ENCODE data around the gene LAMA2. TPM values are rescaled to one million over a fixed set of nuclear protein-coding genes. Genes with fewer than 3 reads are reported as not detected.
"Not testable (repeated sequence)": the region's sequence is repeated elsewhere in the genome, so short reads cannot be mapped to it uniquely, and the experiment has no call there.

Gene LAMA2
- total RNA-seq, 2 experiments from 2014 or later = 2.0 to 3.0 TPM

- DNase-seq = no peak
- Mint-ChIP-seq H3K4me3 (no peak overlapping the region), H3K27ac (no peak overlapping the region), H3K9me3 (no peaks in the 10 kb centered on the region), H3K36me3 (no peaks in the 10 kb centered on the region), H3K4me1 (no peaks in the 10 kb centered on the region), H3K27me3 (peaks cover 16% of the 10 kb centered on the region)
Measured at GRCh38 chr6:129134535-129134934, 251.6 kb downstream of the LAMA2 start.

DNA sequence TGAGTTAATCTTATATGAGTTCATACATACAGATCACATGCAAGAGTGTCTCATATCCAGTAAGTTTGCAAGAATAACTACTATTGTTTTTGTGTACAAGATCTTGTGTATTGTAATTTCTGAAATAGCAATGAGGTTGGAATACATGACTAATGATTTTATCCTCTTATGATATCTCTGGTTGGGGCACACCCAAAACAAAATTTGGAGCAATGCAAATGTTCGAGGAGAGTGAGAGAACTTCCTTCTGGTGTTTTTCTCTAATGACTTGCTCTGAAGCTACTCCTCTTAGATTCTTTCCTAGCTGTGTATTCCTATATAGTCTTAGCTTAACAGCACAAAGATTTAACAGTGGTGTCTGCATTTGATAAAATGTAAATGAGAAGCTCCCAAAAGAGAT is 252.5 kb downstream of the LAMA2 start:
- no peak overlapping the region for H3K4me3 Mint-ChIP-seq
- DNase-seq = no peak
- H3K27me3 Mint-ChIP-seq = peaks cover 16% of the 10 kb centered on the region
- no peaks in the 10 kb centered on the region for H3K4me1 Mint-ChIP-seq
- H3K27ac Mint-ChIP-seq = no peak overlapping the region
- no peaks in the 10 kb centered on the region for H3K9me3 Mint-ChIP-seq
- H3K36me3 Mint-ChIP-seq = no peaks in the 10 kb centered on the region

DNA sequence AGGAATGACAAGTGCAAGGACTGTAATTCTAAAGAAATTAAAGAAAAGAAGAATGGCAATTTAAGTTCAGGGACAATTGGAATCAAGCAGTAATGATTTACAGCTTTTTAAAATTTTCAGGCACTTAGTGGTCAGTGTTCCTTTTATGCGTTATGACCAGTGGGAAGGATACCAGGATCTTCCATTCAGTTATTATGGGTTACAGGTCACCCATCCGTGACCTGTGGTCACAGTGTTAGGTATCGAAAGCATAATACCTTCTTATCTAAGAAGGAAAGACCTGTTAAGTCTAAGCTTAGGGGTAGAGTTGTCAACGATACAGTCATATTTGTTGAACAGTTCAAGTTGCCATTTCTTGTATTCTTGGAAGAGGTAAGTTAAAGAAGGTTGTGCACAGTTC is 253.8 kb downstream of the LAMA2 start:
- H3K4me3 Mint-ChIP-seq = no peak overlapping the region

GRCh38 chr6:129138739-129139405 is 255.9 kb downstream of the LAMA2 start:
- no peak overlapping the region for H3K4me3 Mint-ChIP-seq
- H3K4me1 Mint-ChIP-seq = no peaks in the 10 kb centered on the region
- peaks cover 8% of the 10 kb centered on the region for H3K27me3 Mint-ChIP-seq
- no peaks in the 10 kb centered on the region for H3K9me3 Mint-ChIP-seq
- no peak overlapping the region for H3K27ac Mint-ChIP-seq
- H3K36me3 Mint-ChIP-seq = no peaks in the 10 kb centered on the region
- DNase-seq = no peak

More for the DNA sequence above, 253.8 kb downstream of the LAMA2 start:
- DNase-seq = no peak
- H3K27me3 Mint-ChIP-seq = peaks cover 12% of the 10 kb centered on the region
- no peak overlapping the region for H3K27ac Mint-ChIP-seq
- H3K9me3 Mint-ChIP-seq = no peaks in the 10 kb centered on the region
- H3K36me3 Mint-ChIP-seq = no peaks in the 10 kb centered on the region
- no peaks in the 10 kb centered on the region for H3K4me1 Mint-ChIP-seq

- Mint-ChIP-seq H3K9me3 (no peaks in the 10 kb centered on the region), H3K36me3 (no peaks in the 10 kb centered on the region), H3K27ac (no peak overlapping the region), H3K4me3 (no peak overlapping the region), H3K27me3 (peaks cover 13% of the 10 kb centered on the region), H3K4me1 (no peaks in the 10 kb centered on the region)
- no peak for DNase-seq
Measured at GRCh38 chr6:129140526-129140925, 257.6 kb downstream of the LAMA2 start.

DNA sequence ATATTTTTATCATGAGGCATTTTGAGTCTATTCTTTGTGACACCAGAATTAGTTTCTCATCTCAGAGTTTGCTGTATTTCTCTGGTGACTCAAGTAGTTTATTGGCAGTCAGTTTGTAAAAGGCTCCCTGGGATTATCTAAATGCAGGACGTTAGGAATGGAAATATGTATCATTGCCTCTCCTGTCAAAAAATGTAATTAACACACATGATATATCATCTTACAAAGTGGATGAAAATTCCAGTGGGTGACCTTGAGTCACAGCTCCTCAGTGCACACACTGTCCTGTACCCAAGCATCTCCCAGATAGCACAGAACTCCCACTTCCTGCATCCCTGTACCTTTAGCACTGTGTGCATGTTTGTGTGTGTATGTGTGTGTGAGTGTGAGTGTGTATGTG is 258.6 kb downstream of the LAMA2 start:
- Mint-ChIP-seq H3K36me3 (no peaks in the 10 kb centered on the region), H3K4me3 (no peak overlapping the region), H3K27ac (no peak overlapping the region), H3K27me3 (peaks cover 13% of the 10 kb centered on the region), H3K9me3 (no peaks in the 10 kb centered on the region), H3K4me1 (no peaks in the 10 kb centered on the region)
- no peak for DNase-seq

- Mint-ChIP-seq H3K36me3 (no peaks in the 10 kb centered on the region), H3K4me3 (no peak overlapping the region), H3K27me3 (peaks cover 8% of the 10 kb centered on the region), H3K9me3 (no peaks in the 10 kb centered on the region), H3K4me1 (no peaks in the 10 kb centered on the region), H3K27ac (no peak overlapping the region)
- no peak for DNase-seq
Measured at GRCh38 chr6:129146902-129147301, 264.0 kb downstream of the LAMA2 start.

- DNase-seq = no peak
- Mint-ChIP-seq H3K27me3 (no peaks in the 10 kb centered on the region), H3K9me3 (no peaks in the 10 kb centered on the region), H3K4me1 (no peaks in the 10 kb centered on the region), H3K4me3 (no peak overlapping the region), H3K36me3 (no peaks in the 10 kb centered on the region), H3K27ac (no peak overlapping the region)
Measured at GRCh38 chr6:129150507-129150906, 267.6 kb downstream of the LAMA2 start.

- H3K36me3 Mint-ChIP-seq = no peaks in the 10 kb centered on the region
- H3K4me1 Mint-ChIP-seq = no peaks in the 10 kb centered on the region
- H3K27me3 Mint-ChIP-seq = no peaks in the 10 kb centered on the region
Measured at GRCh38 chr6:129153257-129153656, 270.3 kb downstream of the LAMA2 start.

GRCh38 chr6:129159242-129159641 is 276.3 kb downstream of the LAMA2 start:
- not testable (repeated sequence) for H3K4me1 Mint-ChIP-seq, H3K4me3 Mint-ChIP-seq, H3K9me3 Mint-ChIP-seq, DNase-seq, H3K27me3 Mint-ChIP-seq, H3K36me3 Mint-ChIP-seq, H3K27ac Mint-ChIP-seq

More at GRCh38 chr6:129153257-129153656, 270.3 kb downstream of the LAMA2 start:
- Mint-ChIP-seq H3K9me3 (peaks cover 2% of the 10 kb centered on the region), H3K4me3 (no peak overlapping the region), H3K27ac (no peak overlapping the region)
- no peak for DNase-seq

- Mint-ChIP-seq H3K4me1 (no peaks in the 10 kb centered on the region), H3K36me3 (no peaks in the 10 kb centered on the region), H3K4me3 (no peak overlapping the region), H3K9me3 (peaks cover 3% of the 10 kb centered on the region), H3K27ac (no peak overlapping the region), H3K27me3 (peaks cover 3% of the 10 kb centered on the region)
- no peak for DNase-seq
Measured at GRCh38 chr6:129162605-129163004, 279.7 kb downstream of the LAMA2 start.

- H3K27ac Mint-ChIP-seq = no peak overlapping the region
- no peaks in the 10 kb centered on the region for H3K36me3 Mint-ChIP-seq
- peaks cover 3% of the 10 kb centered on the region for H3K27me3 Mint-ChIP-seq
Measured at GRCh38 chr6:129163551-129163950, 280.6 kb downstream of the LAMA2 start.

DNA sequence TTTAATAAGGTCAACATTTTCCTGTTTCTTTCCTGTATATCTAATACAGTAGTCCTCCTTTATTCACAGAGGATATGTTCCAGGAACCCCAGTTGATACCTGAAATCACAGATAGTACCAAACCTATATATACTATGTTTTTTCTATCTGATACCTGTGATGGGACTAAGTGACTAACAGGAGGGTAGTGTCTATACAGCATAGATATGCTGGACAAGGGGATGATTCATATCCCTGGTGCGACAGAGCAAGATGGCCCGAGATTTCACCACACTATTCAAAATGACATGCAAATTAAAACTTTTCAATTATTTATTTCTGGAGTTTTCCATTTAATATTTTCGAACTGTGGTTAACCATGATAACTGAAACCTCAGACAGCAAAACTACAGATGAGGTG is 281.1 kb downstream of the LAMA2 start:
- no peak for DNase-seq
- H3K36me3 Mint-ChIP-seq = no peaks in the 10 kb centered on the region
- H3K9me3 Mint-ChIP-seq = peaks cover 2% of the 10 kb centered on the region
- no peak overlapping the region for H3K4me3 Mint-ChIP-seq
- H3K4me1 Mint-ChIP-seq = no peaks in the 10 kb centered on the region
- H3K27ac Mint-ChIP-seq = no peak overlapping the region
- H3K27me3 Mint-ChIP-seq = peaks cover 3% of the 10 kb centered on the region

More at GRCh38 chr6:129163551-129163950, 280.6 kb downstream of the LAMA2 start:
- Mint-ChIP-seq H3K9me3 (peaks cover 2% of the 10 kb centered on the region), H3K4me3 (no peak overlapping the region), H3K4me1 (no peaks in the 10 kb centered on the region)
- DNase-seq = no peak

DNA sequence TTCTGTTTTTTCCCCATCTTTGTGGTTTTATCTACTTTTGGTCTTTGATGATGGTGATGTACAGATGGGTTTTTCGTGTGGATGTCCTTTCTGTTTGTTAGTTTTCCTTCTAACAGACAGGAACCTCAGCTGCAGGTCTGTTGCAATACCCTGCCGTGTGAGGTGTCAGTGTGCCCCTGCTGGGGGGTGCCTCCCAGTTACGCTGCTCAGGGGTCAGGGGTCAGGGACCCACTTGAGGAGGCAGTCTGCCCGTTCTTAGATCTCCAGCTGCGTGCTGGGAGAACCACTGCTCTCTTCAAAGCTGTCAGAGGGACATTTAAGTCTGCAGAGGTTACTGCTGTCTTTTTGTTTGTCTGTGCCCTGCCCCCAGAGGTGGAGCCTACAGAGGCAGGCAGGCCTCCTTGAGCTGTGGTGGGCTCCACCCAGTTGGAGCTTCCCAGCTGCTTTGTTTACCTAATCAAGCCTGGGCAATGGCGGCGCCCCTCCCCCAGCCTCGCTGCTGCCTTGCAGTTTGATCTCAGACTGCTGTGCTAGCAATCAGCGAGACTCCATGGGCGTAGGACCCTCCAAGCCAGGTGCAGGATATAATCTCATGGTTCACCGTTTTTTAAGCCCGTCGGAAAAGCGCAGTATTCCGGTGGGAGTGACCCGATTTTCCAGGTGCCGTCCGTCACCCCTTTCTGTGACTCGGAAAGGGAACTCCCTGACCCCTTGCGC is 289.5 kb downstream of the LAMA2 start:
- not testable (repeated sequence) for DNase-seq, H3K36me3 Mint-ChIP-seq, H3K27ac Mint-ChIP-seq, H3K9me3 Mint-ChIP-seq, H3K4me3 Mint-ChIP-seq, H3K4me1 Mint-ChIP-seq
- H3K27me3 Mint-ChIP-seq = peaks cover 24% of the 10 kb centered on the region

DNA sequence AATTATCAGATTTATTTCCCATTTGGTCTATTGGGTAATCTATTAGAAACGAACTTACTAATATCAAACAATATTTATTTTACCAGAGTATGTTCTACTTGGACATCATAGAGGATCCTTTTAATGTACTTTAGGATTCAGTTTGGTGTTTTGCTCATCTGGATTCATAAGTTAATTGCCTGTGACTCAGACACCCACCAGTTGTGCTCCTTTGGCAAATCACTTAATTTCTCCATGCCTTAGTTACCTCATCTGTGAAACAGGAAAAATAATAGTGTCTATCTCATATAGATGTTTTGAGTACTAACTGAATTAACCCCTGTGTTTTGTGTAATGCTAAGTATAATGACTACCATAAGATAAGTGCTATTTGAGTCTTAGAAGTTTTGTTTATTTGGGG is 292.1 kb downstream of the LAMA2 start:
- H3K27me3 Mint-ChIP-seq = peaks cover 28% of the 10 kb centered on the region
- no peak overlapping the region for H3K4me3 Mint-ChIP-seq
- H3K27ac Mint-ChIP-seq = no peak overlapping the region
- no peaks in the 10 kb centered on the region for H3K36me3 Mint-ChIP-seq
- H3K9me3 Mint-ChIP-seq = no peaks in the 10 kb centered on the region
- H3K4me1 Mint-ChIP-seq = no peaks in the 10 kb centered on the region
- DNase-seq = no peak

- Mint-ChIP-seq H3K36me3 (no peaks in the 10 kb centered on the region), H3K9me3 (no peaks in the 10 kb centered on the region)
- no peak for DNase-seq
Measured at GRCh38 chr6:129177801-129178200, 294.9 kb downstream of the LAMA2 start.

More at GRCh38 chr6:129177801-129178200, 294.9 kb downstream of the LAMA2 start:
- Mint-ChIP-seq H3K27me3 (peaks cover 27% of the 10 kb centered on the region), H3K4me1 (no peaks in the 10 kb centered on the region), H3K27ac (no peak overlapping the region), H3K4me3 (no peak overlapping the region)
